CD4-positive, CD25-positive, alpha-beta regulatory T cell (primary cell): ENCODE data around the gene PRDM8. TPM values are rescaled to one million over a fixed set of nuclear protein-coding genes. Genes with fewer than 3 reads are reported as not detected.

ENCODE experiments used
- ATAC-seq, 2 donors: fragments of 150-1000 bp; cut with Tn5 transposase; one replicate each; pipeline ENCODE4 v1.10.0; 2021; ENCODE audit warnings: low read depth in 2 of 2, moderate number of reproducible peaks in 2 of 2, moderate library complexity in 1 of 2
- DNase-seq, 3 donors: peaks; one replicate each; pipeline versions ENCODE4 v3.0.0 to v3.0.0-alpha.2; 2012 to 2022; ENCODE audit warnings: mixed read lengths in 1 of 3
- H3K27ac ChIP-seq: one replicate; pipeline ENCODE4 v1.7.0; 2013; ENCODE audit warnings: mild to moderate bottlenecking, low read length; ENCODE audit not compliant: insufficient read depth, poor library complexity, severe bottlenecking
- H3K27me3 ChIP-seq: one replicate; pipeline ENCODE4 v1.7.0; 2013; ENCODE audit warnings: low read length; ENCODE audit not compliant: control insufficient read depth, insufficient read depth
- H3K36me3 ChIP-seq: one replicate; pipeline ENCODE4 v1.7.0; 2013; ENCODE audit warnings: mild to moderate bottlenecking, low read length, moderate library complexity; ENCODE audit not compliant: control insufficient read depth, insufficient read depth
- H3K4me1 ChIP-seq: 2 replicates; pipeline ENCODE4 v1.7.0; 2013; ENCODE audit warnings: mild to moderate bottlenecking, low read length; ENCODE audit not compliant: insufficient read depth, control insufficient read depth, poor library complexity, severe bottlenecking
- H3K4me3 ChIP-seq: one replicate; pipeline ENCODE4 v1.7.0; 2013; ENCODE audit warnings: low read depth, mild to moderate bottlenecking, low read length, moderate library complexity
- H3K9me3 ChIP-seq, 2 experiments: 1 replicate in 1 of 2; 2 replicates in 1 of 2; pipeline ENCODE4 v1.7.0; 2013; ENCODE audit warnings: low read length in 2 of 2, mild to moderate bottlenecking in 1 of 2, moderate library complexity in 1 of 2; ENCODE audit not compliant: control insufficient read depth in 2 of 2
- H3K27ac Mint-ChIP-seq, 3 donors: one replicate each; pipeline ENCODE4 v1.8.0; 2020 to 2022; ENCODE audit warnings: mild to moderate bottlenecking in 3 of 3, mixed read lengths in 3 of 3, moderate library complexity in 2 of 3
- H3K27me3 Mint-ChIP-seq: one replicate; pipeline ENCODE4 v1.8.0; 2022; ENCODE audit warnings: mild to moderate bottlenecking, mixed read lengths
- H3K36me3 Mint-ChIP-seq: one replicate; pipeline ENCODE4 v1.8.0; 2020; ENCODE audit warnings: mixed read lengths
- H3K4me1 Mint-ChIP-seq, 4 donors: one replicate each; pipeline ENCODE4 v1.8.0; 2020 to 2022; ENCODE audit warnings: mixed read lengths in 4 of 4, mild to moderate bottlenecking in 1 of 4
- H3K4me3 Mint-ChIP-seq, 4 donors: one replicate each; pipeline ENCODE4 v1.8.0; 2020 to 2022; ENCODE audit warnings: mild to moderate bottlenecking in 4 of 4, mixed read lengths in 4 of 4, moderate library complexity in 3 of 4
- H3K9me3 Mint-ChIP-seq, 7 donors: one replicate each; pipeline ENCODE4 v1.8.0; 2020 to 2022; ENCODE audit warnings: mixed read lengths in 7 of 7, mild to moderate bottlenecking in 3 of 7, moderate library complexity in 2 of 7
- polyA plus RNA-seq, 4 donors: library from polyadenylated mRNA; unstranded; fragments of 300-500 nt; fragmentation: Illumina TruSeq; gene quantifications; one replicate each; pipeline ENCODE4 v1.2.3, GENCODE V29; 2021
- total RNA-seq: library from RNA; stranded (reverse); gene quantifications from one replicate; pipeline ENCODE4 v1.2.3, GENCODE V29; 2022

PRDM8 gene
- 31.7 TPM for total RNA-seq
- polyA plus RNA-seq, result 1 to 10 TPM; 2.0 to 4.7 (median 3.6) TPM

DNA sequence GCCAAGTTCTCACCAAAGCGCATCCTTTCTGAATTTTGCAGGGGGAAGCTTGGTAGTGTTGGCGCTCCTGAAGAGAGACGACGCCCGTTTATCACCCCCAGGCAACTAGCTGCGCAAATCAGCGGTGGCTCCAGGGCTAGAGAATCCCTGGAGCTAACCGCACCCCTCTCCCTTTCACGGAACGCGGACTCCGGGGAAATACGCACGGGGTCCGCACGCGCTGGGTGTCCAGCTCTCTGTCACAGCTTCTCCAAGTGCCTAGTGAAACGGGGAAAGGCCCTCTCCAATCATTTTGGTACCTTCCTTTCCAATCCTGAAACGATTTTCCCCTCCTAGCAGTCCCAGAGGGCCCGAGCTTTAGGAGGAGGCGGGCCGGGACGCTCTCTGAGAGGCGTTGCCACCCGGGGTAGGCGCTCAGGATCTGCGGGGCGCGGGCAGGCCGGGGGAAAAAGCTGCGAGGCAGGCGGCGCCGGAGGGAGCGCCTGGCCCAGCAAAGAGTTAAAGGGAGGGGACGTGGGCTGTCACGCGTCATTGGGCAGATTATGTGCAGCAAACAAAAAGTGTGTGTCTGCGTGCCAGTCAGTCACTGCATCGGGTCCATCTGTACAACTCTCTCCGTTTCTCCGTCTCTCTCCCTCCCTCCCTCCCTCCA, at the start of gene PRDM8:
PRDM8 (plus strand) TSS at position 582 of the 652 bp plus-strand sequence. CDS start 2,578 bp downstream, outside the sequence.
- ATAC-seq, result no peak
- Histone ChIP-seq H3K27ac (no peak within 1 kb of the TSS), H3K9me3 (no peaks in the 10 kb centered on the region), H3K4me1 (peaks cover 13% of the 10 kb centered on the region), H3K4me3 (peak within 1 kb of the TSS; percentile 40), H3K36me3 (peaks cover 30% of the 10 kb centered on the region), H3K27me3 (no peaks in the 10 kb centered on the region)
- Mint-ChIP-seq H3K27ac (peak within 1 kb of the TSS in 2 of 3 donors; percentile 65 to 69), H3K4me3 (peak within 1 kb of the TSS; percentile 75 to 96 (median 82)), H3K9me3 (peaks cover 0 to 3% (median 0%) of the 10 kb centered on the region in 7 donors), H3K4me1 (peaks cover 21 to 65% (median 40%) of the 10 kb centered on the region in 4 donors), H3K36me3 (peaks cover 38% of the 10 kb centered on the region), H3K27me3 (no peaks in the 10 kb centered on the region)
- peak in 1 of 3 donors; percentile 18 for DNase-seq

DNA sequence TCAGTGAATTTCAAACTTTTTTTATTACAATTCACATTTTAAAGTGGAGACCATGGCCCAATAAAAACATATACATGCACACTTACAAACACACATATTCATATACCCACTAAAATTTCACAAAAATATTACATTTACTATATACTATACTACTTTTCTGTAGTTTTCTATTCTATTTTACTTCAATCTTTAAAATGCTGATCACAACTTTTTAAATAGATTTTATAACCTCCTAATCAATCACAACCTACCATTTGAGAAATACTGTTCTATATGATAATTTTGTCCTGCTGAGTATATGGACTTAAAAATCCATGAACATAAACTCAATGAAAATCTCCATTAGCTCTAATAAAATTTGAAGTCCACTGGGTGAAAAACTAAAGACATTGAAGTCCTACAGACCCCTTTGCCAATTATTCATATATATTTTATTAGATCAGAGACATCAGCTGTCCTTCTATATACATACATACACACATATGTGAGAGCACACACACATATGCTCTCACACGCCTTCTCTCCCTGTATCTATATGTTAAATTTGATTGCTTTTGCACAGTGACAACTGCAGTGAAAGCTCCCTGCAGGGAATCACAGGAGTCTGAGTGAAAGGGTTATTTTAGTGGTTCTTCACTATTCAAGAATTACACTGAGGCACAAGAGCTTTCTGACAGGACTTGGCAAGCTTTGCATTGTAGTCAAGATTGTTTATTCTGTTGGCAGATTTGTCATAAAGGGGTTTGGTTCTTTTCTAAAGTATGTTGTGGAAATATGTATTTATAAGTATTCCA, 46.7 kb upstream of the PRDM8 start:
- Mint-ChIP-seq H3K27ac (no peak overlapping the region), H3K36me3 (no peaks in the 10 kb centered on the region), H3K27me3 (peaks cover 6% of the 10 kb centered on the region), H3K4me3 (no peak overlapping the region), H3K4me1 (peaks cover 9 to 17% (median 13%) of the 10 kb centered on the region in 4 donors), H3K9me3 (peaks cover 0 to 2% (median 0%) of the 10 kb centered on the region in 7 donors)
- no peak overlapping the region for H3K4me3 ChIP-seq
- no peaks in the 10 kb centered on the region for H3K27me3 ChIP-seq
- DNase-seq, result no peak
- H3K27ac ChIP-seq, result no peak overlapping the region
- ATAC-seq, result no peak
- H3K4me1 ChIP-seq, result peaks cover 10% of the 10 kb centered on the region
- no peaks in the 10 kb centered on the region for H3K36me3 ChIP-seq
- no peaks in the 10 kb centered on the region for H3K9me3 ChIP-seq

DNA sequence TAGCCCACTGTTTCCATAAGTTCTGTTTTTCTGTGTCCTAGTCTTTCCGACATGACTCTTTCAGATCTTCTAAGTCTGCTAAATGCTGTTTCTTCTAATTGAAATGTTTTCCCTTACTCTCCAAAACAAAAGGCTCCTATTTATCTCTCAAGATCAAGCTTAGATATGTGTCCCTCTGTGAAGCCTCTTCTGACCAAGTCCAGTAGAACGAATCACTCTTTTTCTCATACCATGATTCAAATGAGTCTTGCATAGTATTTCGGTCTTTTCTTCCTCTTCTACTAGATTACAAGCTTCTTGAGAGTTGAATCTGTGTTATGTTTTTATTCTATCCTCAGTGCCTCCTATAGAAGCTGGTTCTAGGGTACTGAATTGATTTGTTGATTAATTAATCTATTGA, 45.3 kb upstream of the PRDM8 start:
- Histone ChIP-seq H3K36me3 (no peaks in the 10 kb centered on the region), H3K27me3 (no peaks in the 10 kb centered on the region), H3K9me3 (no peaks in the 10 kb centered on the region), H3K27ac (no peak overlapping the region), H3K4me3 (no peak overlapping the region), H3K4me1 (peaks cover 10% of the 10 kb centered on the region)
- no peaks in the 10 kb centered on the region for H3K36me3 Mint-ChIP-seq
- H3K9me3 Mint-ChIP-seq, result peaks cover 0 to 2% (median 0%) of the 10 kb centered on the region in 7 donors
- H3K4me1 Mint-ChIP-seq, result peaks cover 9 to 18% (median 13%) of the 10 kb centered on the region in 4 donors
- H3K4me3 Mint-ChIP-seq, result no peak overlapping the region
- no peak for ATAC-seq
- no peak for DNase-seq
- H3K27ac Mint-ChIP-seq, result no peak overlapping the region
- peaks cover 6% of the 10 kb centered on the region for H3K27me3 Mint-ChIP-seq

DNA sequence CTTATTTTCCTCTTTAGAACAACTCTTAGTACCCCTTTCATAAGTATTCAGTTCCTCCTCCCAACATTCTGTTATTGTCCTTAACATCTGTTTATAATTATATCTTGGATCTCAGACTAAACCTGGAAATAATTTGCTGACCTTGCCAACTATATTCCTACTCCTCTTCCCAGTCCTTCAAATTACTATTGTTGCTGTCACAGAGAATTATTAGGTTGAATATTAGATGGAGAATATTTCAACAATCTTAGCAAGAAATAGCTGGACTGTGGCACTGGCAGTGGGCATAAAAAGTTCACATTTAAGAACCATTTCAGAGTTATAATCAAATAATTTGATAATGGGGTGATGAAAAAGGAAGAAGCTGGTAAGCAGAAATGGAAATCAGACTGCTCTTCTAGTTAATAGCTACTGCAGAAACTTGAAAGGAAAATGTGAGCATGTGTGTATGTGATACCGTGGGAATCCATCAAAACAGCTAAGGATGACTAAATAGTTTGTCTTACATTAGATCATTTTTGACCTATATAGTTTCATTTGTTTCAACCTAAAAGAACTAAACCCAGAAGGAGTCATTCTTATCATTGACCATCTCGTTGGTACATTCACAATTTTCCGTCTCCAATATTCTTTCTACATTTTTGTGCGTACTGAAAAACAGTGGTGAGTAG, 43.3 kb upstream of the PRDM8 start:
- peaks cover 9 to 20% (median 13%) of the 10 kb centered on the region in 4 donors for H3K4me1 Mint-ChIP-seq
- no peaks in the 10 kb centered on the region for H3K36me3 ChIP-seq
- no peaks in the 10 kb centered on the region for H3K27me3 ChIP-seq
- H3K4me3 Mint-ChIP-seq, result peak overlapping the region in 3 of 4 donors; percentile 9 to 26 (median 22)
- no peak for ATAC-seq
- no peaks in the 10 kb centered on the region for H3K9me3 ChIP-seq
- peaks cover 6% of the 10 kb centered on the region for H3K27me3 Mint-ChIP-seq
- H3K27ac ChIP-seq, result no peak overlapping the region
- H3K4me1 ChIP-seq, result peaks cover 10% of the 10 kb centered on the region
- peak in 1 of 3 donors; percentile 15 for DNase-seq
- peak overlapping the region; percentile 23 for H3K4me3 ChIP-seq
- H3K9me3 Mint-ChIP-seq, result peaks cover 0 to 2% (median 0%) of the 10 kb centered on the region in 7 donors
- H3K27ac Mint-ChIP-seq, result peak overlapping the region; percentile 13 to 57 (median 40)
- H3K36me3 Mint-ChIP-seq, result peaks cover 4% of the 10 kb centered on the region

DNA sequence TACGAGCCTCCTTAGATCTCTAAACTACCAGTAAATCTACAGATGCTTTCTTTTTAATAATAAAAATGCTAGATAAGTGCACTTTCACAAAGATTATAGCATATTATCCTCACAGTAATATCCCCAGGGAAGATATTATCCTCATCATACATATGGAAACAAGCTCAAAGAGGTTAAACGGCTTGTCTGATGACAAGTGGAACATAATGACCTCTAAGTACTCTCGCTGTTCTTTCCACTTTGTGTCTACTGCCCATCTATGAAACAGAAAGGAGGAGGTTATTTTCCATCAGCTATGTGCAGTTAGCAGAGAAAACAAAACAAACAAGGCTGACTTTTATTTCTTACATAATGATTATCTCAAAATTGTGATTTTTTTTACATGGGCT, 42.8 kb upstream of the PRDM8 start:
- H3K4me3 Mint-ChIP-seq, result peak overlapping the region in 3 of 4 donors; percentile 9 to 26 (median 22)
- DNase-seq, result peak in 1 of 3 donors; percentile 25
- peaks cover 6% of the 10 kb centered on the region for H3K27me3 Mint-ChIP-seq
- H3K36me3 ChIP-seq, result no peaks in the 10 kb centered on the region
- peak overlapping the region; percentile 23 for H3K4me3 ChIP-seq
- peaks cover 0 to 2% (median 0%) of the 10 kb centered on the region in 7 donors for H3K9me3 Mint-ChIP-seq
- H3K36me3 Mint-ChIP-seq, result peaks cover 4% of the 10 kb centered on the region
- H3K27ac ChIP-seq, result no peak overlapping the region
- H3K4me1 ChIP-seq, result peaks cover 10% of the 10 kb centered on the region
- no peak for ATAC-seq
- peaks cover 9 to 20% (median 13%) of the 10 kb centered on the region in 4 donors for H3K4me1 Mint-ChIP-seq
- H3K27me3 ChIP-seq, result no peaks in the 10 kb centered on the region
- peak overlapping the region; percentile 8 to 57 (median 40) for H3K27ac Mint-ChIP-seq
- no peaks in the 10 kb centered on the region for H3K9me3 ChIP-seq

DNA sequence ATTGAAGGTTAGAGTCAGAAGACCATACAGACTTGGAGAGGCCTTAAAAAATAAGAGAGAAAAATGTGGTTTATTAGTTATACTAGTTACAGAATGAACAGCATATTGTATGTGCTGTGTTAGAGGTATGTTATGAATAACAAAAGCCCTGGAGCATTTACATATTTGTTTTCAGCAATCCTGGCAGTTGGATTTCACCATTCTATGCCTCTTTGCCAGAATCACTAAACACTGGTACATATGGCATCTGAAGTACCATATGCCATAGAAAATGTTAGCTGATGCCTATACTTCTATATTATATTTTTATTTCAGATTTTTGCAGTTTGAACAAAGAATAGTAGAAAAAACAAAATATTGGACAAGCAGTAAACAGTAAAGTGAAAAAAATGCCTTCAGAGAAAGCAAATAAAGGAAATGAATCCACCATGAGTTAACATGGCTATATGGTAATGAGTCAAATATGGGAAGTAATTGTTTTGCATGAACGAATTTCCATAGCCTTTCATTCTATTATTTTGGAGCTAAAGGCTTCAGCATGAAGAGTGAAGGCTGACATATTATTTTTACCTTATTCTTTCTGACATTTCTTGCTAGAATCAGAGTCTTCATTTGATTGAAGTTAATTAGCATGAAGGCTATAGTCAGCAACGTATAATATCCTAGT, 41.9 kb upstream of the PRDM8 start:
- peaks cover 0 to 2% (median 0%) of the 10 kb centered on the region in 7 donors for H3K9me3 Mint-ChIP-seq
- H3K27ac Mint-ChIP-seq, result peak overlapping the region in 2 of 3 donors; percentile 26 to 40
- Histone ChIP-seq H3K4me3 (no peak overlapping the region), H3K27me3 (no peaks in the 10 kb centered on the region), H3K27ac (no peak overlapping the region), H3K9me3 (no peaks in the 10 kb centered on the region), H3K4me1 (peaks cover 10% of the 10 kb centered on the region), H3K36me3 (no peaks in the 10 kb centered on the region)
- DNase-seq, result no peak
- no peak overlapping the region for H3K4me3 Mint-ChIP-seq
- peaks cover 10 to 20% (median 14%) of the 10 kb centered on the region in 4 donors for H3K4me1 Mint-ChIP-seq
- H3K27me3 Mint-ChIP-seq, result peaks cover 6% of the 10 kb centered on the region
- H3K36me3 Mint-ChIP-seq, result peaks cover 4% of the 10 kb centered on the region
- no peak for ATAC-seq

DNA sequence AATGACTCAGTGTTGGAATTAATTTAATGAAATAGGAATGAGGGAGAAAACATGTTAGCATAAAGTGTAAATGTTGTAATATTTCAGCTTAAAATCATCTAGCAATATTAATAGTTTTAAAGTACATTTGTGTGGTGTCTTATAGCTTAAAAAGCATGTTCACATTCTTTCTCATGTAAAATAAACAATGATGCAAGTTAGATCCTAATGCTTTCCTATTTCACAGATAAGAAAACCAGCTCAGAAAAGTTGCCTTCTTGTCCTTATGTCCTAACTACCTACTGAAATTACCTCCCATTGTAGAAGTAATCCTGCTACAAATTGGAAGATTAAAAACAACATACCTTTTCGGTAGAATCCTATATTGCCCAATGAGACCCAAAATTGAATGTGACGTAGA, 40.9 kb upstream of the PRDM8 start:
- Histone ChIP-seq H3K27ac (no peak overlapping the region), H3K9me3 (no peaks in the 10 kb centered on the region), H3K4me3 (no peak overlapping the region), H3K27me3 (no peaks in the 10 kb centered on the region), H3K4me1 (peaks cover 10% of the 10 kb centered on the region), H3K36me3 (no peaks in the 10 kb centered on the region)
- H3K27me3 Mint-ChIP-seq, result peaks cover 6% of the 10 kb centered on the region
- no peak for DNase-seq
- peaks cover 0 to 2% (median 0%) of the 10 kb centered on the region in 7 donors for H3K9me3 Mint-ChIP-seq
- H3K36me3 Mint-ChIP-seq, result peaks cover 4% of the 10 kb centered on the region
- H3K4me3 Mint-ChIP-seq, result no peak overlapping the region
- ATAC-seq, result no peak
- H3K4me1 Mint-ChIP-seq, result peaks cover 10 to 20% (median 13%) of the 10 kb centered on the region in 4 donors
- H3K27ac Mint-ChIP-seq, result no peak overlapping the region
